Activated CD8-positive, alpha-beta memory T cell treated with anti-CD3 and anti-CD28 coated beads for 36 hours (primary cell): ENCODE results near the gene DPYSL5. TPM values are rescaled to one million over a fixed set of nuclear protein-coding genes. Genes with fewer than 3 reads are reported as not detected.
"Not testable (repeated sequence)": the region's sequence is repeated elsewhere in the genome, so short reads cannot be mapped to it uniquely, and the experiment has no call there.

Experiments used
- CTCF ChIA-PET: fragments of 350-600 bp; sonication (Branson Sonifier 250); formaldehyde crosslinking; loops from one replicate; lab custom pipeline; 2021; ENCODE audit warnings: antibody characterized with exemption; lab: Charles Lee
- POLR2A ChIA-PET: fragments of 350-600 bp; sonication (Branson Sonifier 250); formaldehyde crosslinking; loops from one replicate; lab custom pipeline; 2021; ENCODE audit warnings: antibody characterized with exemption; lab: Charles Lee
- total RNA-seq, 2 experiments: library from RNA; stranded (reverse); gene quantifications; one replicate each; pipeline ENCODE4 v1.2.3, GENCODE V29; 2021

The DPYSL5 gene
- total RNA-seq, 2 experiments from 2014 or later = not detected

DNA sequence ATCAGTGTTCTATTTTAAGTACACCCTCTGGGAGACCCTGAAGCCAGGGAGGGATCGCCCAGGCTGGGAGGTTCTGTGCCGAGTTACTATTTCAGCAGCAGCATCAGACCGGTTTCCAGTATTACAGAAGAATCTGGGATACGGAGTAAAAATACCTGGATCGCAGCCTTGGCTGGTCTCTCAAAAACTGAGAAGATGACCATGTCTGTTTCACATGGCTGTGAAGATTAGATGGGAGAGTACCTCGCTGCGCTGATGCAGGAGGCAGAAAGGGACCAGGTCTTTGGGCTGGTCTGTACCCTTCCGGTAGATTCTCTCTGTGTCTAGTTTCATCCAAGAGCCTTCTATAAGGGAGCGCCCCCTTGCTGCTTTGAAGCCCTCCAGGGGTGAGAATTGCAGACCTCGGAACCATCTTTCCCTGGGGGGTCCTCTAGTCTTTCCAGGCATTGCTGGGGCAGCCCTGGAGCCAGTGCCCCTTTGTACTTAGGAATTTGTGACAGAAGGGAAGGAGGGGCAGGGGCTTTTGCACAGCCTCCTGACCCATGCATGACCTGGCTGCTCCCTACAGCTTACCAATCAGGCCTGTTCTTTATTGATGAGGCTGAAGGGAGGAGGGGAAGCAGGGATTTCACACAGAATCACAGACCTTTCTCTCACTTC lies 66.2 kb downstream of the DPYSL5 start:
- POLR2A ChIA-PET = no interaction called here
- CTCF ChIA-PET = no interaction called here

- CTCF ChIA-PET = no interaction called here
These were observed 66.9 kb downstream of the DPYSL5 start for GRCh38 chr2:26914659-26915310.

DNA sequence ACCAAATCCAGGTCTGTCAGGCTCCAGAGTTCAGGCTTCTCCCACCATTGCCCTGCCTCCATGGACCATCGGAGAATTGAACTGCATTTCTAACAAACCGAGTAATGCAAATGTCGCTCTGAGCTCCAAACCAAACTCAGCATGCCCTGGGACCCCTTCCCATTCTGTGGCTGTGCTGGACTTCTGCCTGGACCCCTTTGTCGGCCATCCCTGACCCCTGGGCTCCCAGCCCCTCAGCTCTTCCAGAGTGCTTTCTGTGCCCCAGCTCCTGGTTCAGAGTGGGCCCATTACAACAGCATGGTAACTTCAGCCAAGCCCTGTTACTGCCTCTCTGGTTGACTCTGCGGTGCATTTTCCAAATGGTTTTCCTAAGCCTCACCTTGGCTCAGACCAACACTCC lies 67.4 kb downstream of the DPYSL5 start:
- ChIA-PET POLR2A (no interaction called here), CTCF (interaction anchor here (1.4 kb wide), 1 partner anchor 11 kb away, joined by 3 read pairs; no protein-coding TSS in a partner anchor)

More at GRCh38 chr2:26914659-26915310, 66.9 kb downstream of the DPYSL5 start:
- POLR2A ChIA-PET = no interaction called here

DNA sequence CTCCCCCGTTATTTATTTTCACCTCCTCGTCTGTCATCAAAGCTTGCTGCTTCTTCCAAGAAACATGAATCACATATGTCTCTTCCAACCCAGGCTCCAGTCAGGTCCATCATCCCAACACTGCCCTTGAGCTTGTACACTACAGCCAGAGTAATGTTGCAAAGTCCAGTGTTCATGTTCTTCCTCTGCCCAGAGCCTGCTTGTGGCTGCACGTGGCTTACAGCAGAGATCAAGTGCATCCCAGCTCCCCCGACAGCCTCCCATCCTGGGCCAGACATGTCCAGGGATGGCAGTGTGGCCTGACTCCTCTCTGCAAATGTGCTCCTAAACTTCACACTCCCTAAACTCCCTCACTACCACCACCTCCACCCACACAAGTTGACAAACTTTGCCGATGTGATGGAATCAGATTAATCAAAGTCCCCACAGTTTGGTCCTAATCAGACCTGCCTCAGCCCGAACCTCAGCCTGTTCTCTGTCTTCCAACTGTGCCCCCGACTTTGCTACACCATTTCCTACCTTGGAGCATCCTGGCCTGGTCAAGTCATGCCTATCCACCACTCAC lies 68.3 kb downstream of the DPYSL5 start:
- ChIA-PET POLR2A (no interaction called here), CTCF (interaction anchor here (0.5 to 1.4 kb wide), 2 partner anchors 10 to 655 kb away, joined by 3 to 4 read pairs; no protein-coding TSS in a partner anchor)

DNA sequence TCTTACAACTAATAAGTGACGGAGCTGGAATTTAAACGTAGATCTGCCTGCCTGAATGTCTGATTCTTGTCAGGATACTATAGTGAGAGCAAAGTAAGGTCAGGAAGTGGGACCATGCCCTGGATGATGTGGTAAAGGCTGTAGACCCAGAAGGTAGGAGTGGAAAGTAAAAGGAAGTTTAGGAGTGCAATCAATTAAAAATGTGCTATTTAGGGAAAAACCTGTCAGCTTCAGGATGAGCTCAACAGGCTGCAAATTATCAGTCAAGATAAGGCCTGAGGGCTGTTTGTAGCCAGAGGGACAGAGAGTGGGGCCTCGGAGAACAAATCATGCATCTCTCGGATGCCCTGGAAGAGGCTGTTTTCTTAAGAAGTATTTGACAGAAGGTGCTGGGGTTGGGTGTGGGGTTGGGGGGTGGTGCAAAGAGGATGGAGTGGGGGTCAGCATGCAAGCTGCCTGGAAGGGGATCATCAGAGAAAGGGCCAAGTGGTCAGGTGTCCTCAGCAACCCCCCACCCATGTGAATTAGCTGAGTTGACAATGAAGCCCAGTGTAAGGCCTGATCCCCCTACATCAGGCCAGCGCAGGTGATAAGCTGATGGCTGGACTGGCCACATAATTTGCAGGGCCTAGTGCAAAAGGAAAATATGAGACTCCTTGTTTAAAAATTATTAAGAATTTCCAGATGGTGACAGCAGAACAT lies 69.4 kb downstream of the DPYSL5 start:
- POLR2A ChIA-PET = no interaction called here
- CTCF ChIA-PET = interaction anchor here (1.4 kb wide), 1 partner anchor 71 kb away, joined by 3 read pairs; no protein-coding TSS in a partner anchor

- POLR2A ChIA-PET = no interaction called here
- CTCF ChIA-PET = no interaction called here
These were observed 73.4 kb downstream of the DPYSL5 start for GRCh38 chr2:26921323-26921722.

- POLR2A ChIA-PET = no interaction called here
- CTCF ChIA-PET = interaction anchor here (0.5 to 1.7 kb wide), 8 partner anchors 15 to 523 kb away, joined by 3 to 20 read pairs (median 4); no protein-coding TSS in a partner anchor
These were observed 74.7 kb downstream of the DPYSL5 start for GRCh38 chr2:26922405-26923188.

GRCh38 chr2:26923189-26923466 lies 75.2 kb downstream of the DPYSL5 start:
- POLR2A ChIA-PET = not testable (repeated sequence)
- CTCF ChIA-PET = interaction anchor here (0.6 to 1.7 kb wide), 6 partner anchors 14 to 247 kb away, joined by 3 to 20 read pairs (median 4); no protein-coding TSS in a partner anchor

GRCh38 chr2:26924731-26925099 lies 76.8 kb downstream of the DPYSL5 start:
- ChIA-PET POLR2A (no interaction called here), CTCF (interaction anchor here (1.5 kb wide), 1 partner anchor 18 kb away, joined by 4 read pairs; no protein-coding TSS in a partner anchor)

GRCh38 chr2:26925100-26925791 lies 77.3 kb downstream of the DPYSL5 start:
- ChIA-PET CTCF (interaction anchor here (1.5 kb wide), 1 partner anchor 19 kb away, joined by 4 read pairs; no protein-coding TSS in a partner anchor), POLR2A (no interaction called here)

DNA sequence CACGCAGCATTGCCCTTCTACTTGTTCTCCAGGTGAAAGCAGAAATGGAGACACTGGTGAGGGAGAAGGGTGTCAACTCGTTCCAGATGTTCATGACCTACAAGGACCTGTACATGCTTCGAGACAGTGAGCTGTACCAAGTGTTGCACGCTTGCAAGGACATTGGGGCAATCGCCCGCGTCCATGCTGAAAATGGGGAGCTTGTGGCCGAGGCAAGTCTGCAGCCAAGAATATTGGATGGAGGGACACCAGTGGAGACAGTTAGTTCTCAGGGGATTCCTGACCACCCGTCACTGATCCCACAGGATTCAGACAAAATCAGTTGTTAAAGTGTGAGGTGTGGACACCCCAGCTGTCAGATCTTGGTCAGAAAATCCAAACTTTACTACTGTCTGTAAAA lies 79.3 kb downstream of the DPYSL5 start:
- POLR2A ChIA-PET = no interaction called here
- CTCF ChIA-PET = interaction anchor here (1.5 kb wide), 1 partner anchor 11 kb away, joined by 3 read pairs; no protein-coding TSS in a partner anchor

DNA sequence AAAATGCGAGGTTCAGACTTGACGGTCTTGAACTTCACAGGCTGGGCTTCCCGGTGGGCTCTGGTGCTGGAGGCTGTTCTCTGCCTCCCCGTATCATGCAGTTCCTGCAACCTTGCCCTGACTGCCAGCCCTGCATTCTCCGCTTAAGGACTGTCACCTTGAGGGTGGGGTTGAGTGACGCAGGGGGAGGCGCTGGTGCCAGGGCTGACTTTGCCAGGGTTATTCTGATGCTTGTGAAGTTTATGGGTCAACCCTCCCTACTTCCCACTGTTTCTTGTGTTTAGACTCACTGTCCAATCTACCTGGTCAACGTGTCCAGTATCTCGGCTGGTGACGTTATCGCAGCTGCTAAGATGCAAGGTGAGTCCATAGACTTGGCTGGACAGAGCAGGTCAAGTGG lies 85.0 kb downstream of the DPYSL5 start:
- POLR2A ChIA-PET = no interaction called here

GRCh38 chr2:26933431-26934334 lies 85.8 kb downstream of the DPYSL5 start:
- CTCF ChIA-PET = no interaction called here
- POLR2A ChIA-PET = no interaction called here

More for the DNA sequence above, 85.0 kb downstream of the DPYSL5 start:
- CTCF ChIA-PET = interaction anchor here (0.7 kb wide), 1 partner anchor 86 kb away, joined by 4 read pairs; no protein-coding TSS in a partner anchor

DNA sequence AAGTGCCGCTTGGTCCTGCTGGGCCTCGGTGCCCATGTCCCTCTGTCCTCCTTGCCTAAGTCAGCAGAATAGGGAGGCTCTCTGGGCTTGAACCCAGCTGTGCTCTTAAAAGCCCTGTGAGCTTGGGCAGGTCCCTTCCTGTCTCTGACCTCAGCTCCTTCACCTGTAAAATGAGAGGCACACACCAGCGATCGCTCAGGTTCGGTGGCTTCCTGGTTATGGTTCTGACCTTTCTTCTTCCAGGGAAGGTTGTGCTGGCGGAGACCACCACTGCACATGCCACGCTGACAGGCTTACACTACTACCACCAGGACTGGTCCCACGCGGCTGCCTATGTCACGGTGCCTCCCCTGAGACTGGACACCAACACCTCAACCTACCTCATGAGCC lies 86.4 kb downstream of the DPYSL5 start:
- ChIA-PET POLR2A (no interaction called here), CTCF (no interaction called here)

- POLR2A ChIA-PET = no interaction called here
- CTCF ChIA-PET = no interaction called here
These were observed 87.1 kb downstream of the DPYSL5 start for GRCh38 chr2:26934985-26935384.

DNA sequence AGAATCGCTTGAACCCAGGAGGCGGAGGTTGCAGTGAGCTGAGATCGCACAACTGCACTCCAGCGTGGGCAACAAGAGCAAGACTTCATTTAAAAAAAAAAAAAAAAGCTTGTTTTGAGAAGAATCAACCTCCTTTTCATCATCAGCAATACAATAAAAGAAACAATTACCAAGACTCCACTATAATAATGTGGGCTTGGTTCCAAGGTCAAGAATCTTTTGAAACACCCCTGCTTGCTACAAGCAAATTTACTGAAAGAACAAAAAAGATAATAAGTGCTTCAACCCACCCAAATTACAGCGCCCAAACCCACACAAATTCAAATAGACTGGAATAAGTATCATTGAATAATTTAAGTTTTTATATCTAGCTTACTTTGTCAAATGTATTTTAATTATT lies 88.9 kb downstream of the DPYSL5 start:
- POLR2A ChIA-PET = no interaction called here
- CTCF ChIA-PET = interaction anchor here (0.8 to 2.1 kb wide), 4 partner anchors 14 to 94 kb away, joined by 3 to 9 read pairs (median 4); no protein-coding TSS in a partner anchor

- ChIA-PET CTCF (interaction anchor here (2.1 to 3.5 kb wide), 2 partner anchors 92 kb away, joined by 9 to 20 read pairs; no protein-coding TSS in a partner anchor), POLR2A (no interaction called here)
These were observed 90.6 kb downstream of the DPYSL5 start for GRCh38 chr2:26938399-26939118.
